ENCODE data around the gene FBXW2. TPM values are rescaled to one million over a fixed set of nuclear protein-coding genes. Genes with fewer than 3 reads are reported as not detected.

Gene FBXW2
- polyA plus RNA-seq, 1 donor, result 45.5 TPM

DNA sequence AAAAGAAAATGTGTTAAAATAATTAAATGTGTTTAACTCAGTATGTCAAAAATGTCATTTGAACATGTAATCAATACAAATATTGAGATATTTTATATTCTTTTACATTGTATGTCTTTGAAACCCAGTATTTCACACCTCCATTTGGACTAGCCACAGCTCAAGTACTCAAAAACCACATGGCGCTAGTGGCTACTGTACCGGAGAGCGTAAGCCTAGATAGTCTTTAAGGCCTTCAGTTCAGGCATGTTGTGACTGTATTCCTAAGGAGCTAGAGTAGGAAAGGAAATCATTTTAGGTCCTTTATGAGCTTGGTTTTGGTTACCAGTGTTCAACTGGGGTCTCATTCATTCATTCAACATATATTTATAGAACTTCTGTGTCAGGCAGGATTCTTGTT is 12.8 kb downstream of the FBXW2 start:
- Histone ChIP-seq H3K27ac (ENCODE audit: low read length) (no peak overlapping the region), H3K4me3 (ENCODE audit: low read length) (no peak overlapping the region), H3K36me3 (ENCODE audit: control insufficient read depth, insufficient read depth, low read length) (peaks cover 44% of the 10 kb centered on the region), H3K27me3 (ENCODE audit: control insufficient read depth, insufficient read depth, low read length) (no peaks in the 10 kb centered on the region), H3K9me3 (ENCODE audit: control insufficient read depth, low read depth, low read length) (no peaks in the 10 kb centered on the region), H3K4me1 (ENCODE audit: control insufficient read depth, insufficient read depth, low read length) (no peaks in the 10 kb centered on the region)
- no peak for DNase-seq
- WGBS (ENCODE audit: insufficient coverage, low lambda C conversion rate), result no CpG with 5 or more reads among the region's 3 CpGs

GRCh38 chr9:120779227-120779626 is 14.0 kb downstream of the FBXW2 start:
- Histone ChIP-seq H3K9me3 (ENCODE audit: control insufficient read depth, low read depth, low read length) (no peaks in the 10 kb centered on the region), H3K4me1 (ENCODE audit: control insufficient read depth, insufficient read depth, low read length) (no peaks in the 10 kb centered on the region), H3K4me3 (ENCODE audit: low read length) (no peak overlapping the region), H3K27ac (ENCODE audit: low read length) (no peak overlapping the region), H3K36me3 (ENCODE audit: control insufficient read depth, insufficient read depth, low read length) (peaks cover 51% of the 10 kb centered on the region), H3K27me3 (ENCODE audit: control insufficient read depth, insufficient read depth, low read length) (no peaks in the 10 kb centered on the region)
- DNase-seq, result no peak

DNA sequence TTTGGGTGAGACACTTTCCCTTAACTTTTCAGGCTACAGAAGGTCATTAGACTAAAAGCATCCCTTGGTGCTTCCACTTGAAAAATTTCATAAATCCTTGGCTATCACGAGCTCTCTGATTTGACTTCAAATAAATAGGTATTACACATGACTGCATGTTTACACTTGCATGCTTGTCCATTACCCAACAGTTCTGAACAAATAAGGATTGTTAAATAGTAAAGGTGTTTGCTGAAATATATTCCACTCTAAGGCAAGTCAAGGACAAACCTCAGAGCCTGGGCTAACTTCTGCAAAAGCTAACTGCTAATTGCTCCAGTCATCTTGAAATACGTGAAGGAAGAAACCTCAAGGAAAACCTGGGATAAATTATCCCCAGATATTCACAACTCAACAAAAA is 14.5 kb downstream of the FBXW2 start:
- H3K9me3 ChIP-seq (ENCODE audit: control insufficient read depth, low read depth, low read length), result no peaks in the 10 kb centered on the region
- no peak for DNase-seq
- H3K36me3 ChIP-seq (ENCODE audit: control insufficient read depth, insufficient read depth, low read length), result peaks cover 51% of the 10 kb centered on the region
- no peak overlapping the region for H3K4me3 ChIP-seq (ENCODE audit: low read length)
- 100% methylated on average over 2 of the region's 2 CpGs for WGBS (ENCODE audit: insufficient coverage, low lambda C conversion rate)
- no peaks in the 10 kb centered on the region for H3K27me3 ChIP-seq (ENCODE audit: control insufficient read depth, insufficient read depth, low read length)
- H3K4me1 ChIP-seq (ENCODE audit: control insufficient read depth, insufficient read depth, low read length), result peaks cover under 1% of the 10 kb centered on the region
- H3K27ac ChIP-seq (ENCODE audit: low read length), result no peak overlapping the region

GRCh38 chr9:120777229-120777628 is 16.0 kb downstream of the FBXW2 start:
- no CpG with 5 or more reads among the region's 5 CpGs for whole genome bisulfite sequencing (ENCODE audit: insufficient coverage, low lambda C conversion rate)

GRCh38 chr9:120776788-120777187 is 16.4 kb downstream of the FBXW2 start:
- H3K4me3 ChIP-seq (ENCODE audit: low read length), result no peak overlapping the region
- DNase-seq, result no peak
- H3K4me1 ChIP-seq (ENCODE audit: control insufficient read depth, insufficient read depth, low read length), result peaks cover 10% of the 10 kb centered on the region
- H3K36me3 ChIP-seq (ENCODE audit: control insufficient read depth, insufficient read depth, low read length), result peaks cover 51% of the 10 kb centered on the region
- no peaks in the 10 kb centered on the region for H3K27me3 ChIP-seq (ENCODE audit: control insufficient read depth, insufficient read depth, low read length)
- no peak overlapping the region for H3K27ac ChIP-seq (ENCODE audit: low read length)
- no peaks in the 10 kb centered on the region for H3K9me3 ChIP-seq (ENCODE audit: control insufficient read depth, low read depth, low read length)
- WGBS (ENCODE audit: insufficient coverage, low lambda C conversion rate), result 100% methylated on average over 1 of the region's 1 CpG

More at GRCh38 chr9:120777229-120777628, 16.0 kb downstream of the FBXW2 start:
- Histone ChIP-seq H3K36me3 (ENCODE audit: control insufficient read depth, insufficient read depth, low read length) (peaks cover 51% of the 10 kb centered on the region), H3K4me3 (ENCODE audit: low read length) (no peak overlapping the region), H3K4me1 (ENCODE audit: control insufficient read depth, insufficient read depth, low read length) (peaks cover 10% of the 10 kb centered on the region), H3K9me3 (ENCODE audit: control insufficient read depth, low read depth, low read length) (no peaks in the 10 kb centered on the region), H3K27ac (ENCODE audit: low read length) (no peak overlapping the region), H3K27me3 (ENCODE audit: control insufficient read depth, insufficient read depth, low read length) (no peaks in the 10 kb centered on the region)
- DNase-seq, result no peak

DNA sequence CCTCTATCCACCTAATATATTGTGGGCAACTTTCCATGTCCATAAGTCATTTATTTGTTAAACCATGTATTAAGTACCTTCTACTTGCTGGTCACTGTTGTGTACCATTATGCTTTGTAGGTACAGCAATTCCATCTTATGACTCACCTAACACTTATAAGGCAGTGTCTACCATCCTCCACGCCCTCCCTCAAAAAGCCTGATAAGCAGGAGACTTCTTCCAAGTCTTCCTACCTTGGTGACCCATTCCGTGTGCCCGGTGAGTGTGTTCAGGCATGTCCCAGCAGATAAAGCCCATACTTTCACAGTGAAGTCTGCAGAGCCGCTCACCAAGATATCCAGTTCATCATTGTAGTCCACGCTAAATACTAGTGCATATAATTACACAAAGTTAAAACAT is 17.4 kb downstream of the FBXW2 start:
- WGBS (ENCODE audit: insufficient coverage, low lambda C conversion rate), result 93% methylated on average over 2 of the region's 5 CpGs
- Histone ChIP-seq H3K4me3 (ENCODE audit: low read length) (no peak overlapping the region), H3K36me3 (ENCODE audit: control insufficient read depth, insufficient read depth, low read length) (peaks cover 60% of the 10 kb centered on the region), H3K4me1 (ENCODE audit: control insufficient read depth, insufficient read depth, low read length) (peaks cover 10% of the 10 kb centered on the region), H3K27me3 (ENCODE audit: control insufficient read depth, insufficient read depth, low read length) (no peaks in the 10 kb centered on the region), H3K9me3 (ENCODE audit: control insufficient read depth, low read depth, low read length) (no peaks in the 10 kb centered on the region), H3K27ac (ENCODE audit: low read length) (no peak overlapping the region)
- DNase-seq, result no peak

DNA sequence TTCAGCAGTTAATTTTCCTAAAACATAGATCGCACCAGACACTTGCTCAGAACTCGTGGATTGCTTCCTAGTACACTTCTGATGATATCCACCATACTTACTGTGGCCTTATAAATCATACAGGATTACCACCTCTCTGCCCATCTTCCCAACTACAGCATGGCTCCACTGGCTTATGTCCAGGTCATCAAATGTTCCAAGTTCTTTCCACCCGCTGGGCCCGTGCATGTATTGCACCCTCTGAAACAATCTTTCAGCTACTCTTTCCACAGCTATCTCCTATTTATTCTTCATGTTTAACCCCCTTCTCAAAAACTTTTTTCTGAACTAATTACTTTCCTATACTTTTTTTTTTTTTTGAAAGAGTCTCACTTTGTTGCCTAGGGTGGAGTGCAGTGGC is 18.5 kb downstream of the FBXW2 start:
- Histone ChIP-seq H3K4me1 (ENCODE audit: control insufficient read depth, insufficient read depth, low read length) (peaks cover 13% of the 10 kb centered on the region), H3K27me3 (ENCODE audit: control insufficient read depth, insufficient read depth, low read length) (no peaks in the 10 kb centered on the region), H3K27ac (ENCODE audit: low read length) (no peak overlapping the region), H3K9me3 (ENCODE audit: control insufficient read depth, low read depth, low read length) (no peaks in the 10 kb centered on the region), H3K4me3 (ENCODE audit: low read length) (no peak overlapping the region), H3K36me3 (ENCODE audit: control insufficient read depth, insufficient read depth, low read length) (peaks cover 67% of the 10 kb centered on the region)
- no peak for DNase-seq
- WGBS (ENCODE audit: insufficient coverage, low lambda C conversion rate), result 93% methylated on average over 2 of the region's 4 CpGs

DNA sequence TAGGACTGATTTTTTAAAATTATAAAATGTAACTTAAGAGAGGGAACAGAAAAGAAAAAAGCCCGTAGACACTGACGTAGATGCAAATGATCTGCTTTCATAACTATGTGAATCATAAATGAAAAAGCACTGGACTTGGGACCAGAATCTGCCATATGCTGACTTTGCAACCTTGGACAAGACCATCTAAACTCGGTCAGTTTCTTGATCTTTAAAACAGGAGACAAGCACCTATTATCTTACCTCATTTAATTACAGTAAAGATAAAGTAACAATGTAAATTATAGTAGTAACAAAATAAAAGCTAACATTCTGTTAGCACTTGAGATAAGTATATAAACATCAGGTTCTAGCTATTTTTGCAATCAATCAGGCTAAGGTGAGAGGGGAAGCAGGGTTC is 20.0 kb downstream of the FBXW2 start:
- Histone ChIP-seq H3K27me3 (ENCODE audit: control insufficient read depth, insufficient read depth, low read length) (no peaks in the 10 kb centered on the region), H3K4me1 (ENCODE audit: control insufficient read depth, insufficient read depth, low read length) (peaks cover 26% of the 10 kb centered on the region), H3K9me3 (ENCODE audit: control insufficient read depth, low read depth, low read length) (no peaks in the 10 kb centered on the region), H3K27ac (ENCODE audit: low read length) (peak overlapping the region; percentile 66), H3K36me3 (ENCODE audit: control insufficient read depth, insufficient read depth, low read length) (peaks cover 63% of the 10 kb centered on the region), H3K4me3 (ENCODE audit: low read length) (no peak overlapping the region)
- WGBS (ENCODE audit: insufficient coverage, low lambda C conversion rate), result 25% methylated on average over 2 of the region's 3 CpGs
- peak; percentile 74 to 86 for DNase-seq

DNA sequence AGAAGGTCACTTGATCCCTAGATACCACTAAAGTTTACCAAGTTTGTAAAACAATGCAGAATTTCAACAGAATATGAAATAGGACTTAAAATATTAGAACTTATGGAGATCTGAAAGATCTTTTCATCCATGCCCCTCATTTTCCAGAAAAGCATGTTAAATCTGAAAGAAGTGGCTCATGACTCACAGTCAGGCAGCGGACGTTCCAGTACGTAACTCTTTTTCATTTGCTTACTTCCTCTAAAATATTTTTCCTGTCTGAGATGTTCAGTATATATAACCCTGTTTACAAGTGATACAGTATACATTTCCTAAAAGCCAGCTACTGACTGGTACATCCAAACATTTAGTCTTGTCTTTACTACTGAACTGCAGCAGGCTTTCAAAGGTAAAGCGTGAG is 22.3 kb downstream of the FBXW2 start:
- WGBS (ENCODE audit: insufficient coverage, low lambda C conversion rate), result 92% methylated on average over 2 of the region's 4 CpGs
- H3K9me3 ChIP-seq (ENCODE audit: control insufficient read depth, low read depth, low read length), result no peaks in the 10 kb centered on the region
- no peaks in the 10 kb centered on the region for H3K27me3 ChIP-seq (ENCODE audit: control insufficient read depth, insufficient read depth, low read length)
- H3K4me3 ChIP-seq (ENCODE audit: low read length), result no peak overlapping the region
- H3K36me3 ChIP-seq (ENCODE audit: control insufficient read depth, insufficient read depth, low read length), result peaks cover 50% of the 10 kb centered on the region
- H3K27ac ChIP-seq (ENCODE audit: low read length), result no peak overlapping the region
- DNase-seq, result no peak
- peaks cover 44% of the 10 kb centered on the region for H3K4me1 ChIP-seq (ENCODE audit: control insufficient read depth, insufficient read depth, low read length)

DNA sequence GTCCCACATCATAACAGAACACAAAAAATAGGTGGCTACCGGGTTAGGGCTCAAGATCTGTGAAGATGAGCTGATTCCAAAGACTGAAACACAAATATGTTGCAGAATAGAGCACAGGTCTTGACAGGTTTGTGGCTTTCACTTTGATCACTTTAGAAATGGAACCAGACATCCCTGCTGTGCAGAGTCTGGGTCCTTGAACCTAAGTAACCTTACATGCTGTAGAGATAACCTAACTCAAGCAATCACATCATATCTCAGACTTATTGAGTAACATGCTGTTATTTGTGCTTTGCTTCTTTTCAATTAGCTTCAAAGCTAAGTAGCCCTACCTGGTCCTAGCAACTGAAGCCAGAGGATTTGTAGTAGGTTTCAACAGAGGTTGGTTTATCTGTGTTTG is 24.3 kb downstream of the FBXW2 start:
- no peak overlapping the region for H3K4me3 ChIP-seq (ENCODE audit: low read length)
- no peaks in the 10 kb centered on the region for H3K27me3 ChIP-seq (ENCODE audit: control insufficient read depth, insufficient read depth, low read length)
- no peaks in the 10 kb centered on the region for H3K9me3 ChIP-seq (ENCODE audit: control insufficient read depth, low read depth, low read length)
- peaks cover 48% of the 10 kb centered on the region for H3K4me1 ChIP-seq (ENCODE audit: control insufficient read depth, insufficient read depth, low read length)
- DNase-seq, result peak; percentile 67 to 78
- H3K36me3 ChIP-seq (ENCODE audit: control insufficient read depth, insufficient read depth, low read length), result peaks cover 48% of the 10 kb centered on the region
- WGBS (ENCODE audit: insufficient coverage, low lambda C conversion rate), result 67% methylated on average over 1 of the region's 1 CpG
- H3K27ac ChIP-seq (ENCODE audit: low read length), result peak overlapping the region; percentile 78

DNA sequence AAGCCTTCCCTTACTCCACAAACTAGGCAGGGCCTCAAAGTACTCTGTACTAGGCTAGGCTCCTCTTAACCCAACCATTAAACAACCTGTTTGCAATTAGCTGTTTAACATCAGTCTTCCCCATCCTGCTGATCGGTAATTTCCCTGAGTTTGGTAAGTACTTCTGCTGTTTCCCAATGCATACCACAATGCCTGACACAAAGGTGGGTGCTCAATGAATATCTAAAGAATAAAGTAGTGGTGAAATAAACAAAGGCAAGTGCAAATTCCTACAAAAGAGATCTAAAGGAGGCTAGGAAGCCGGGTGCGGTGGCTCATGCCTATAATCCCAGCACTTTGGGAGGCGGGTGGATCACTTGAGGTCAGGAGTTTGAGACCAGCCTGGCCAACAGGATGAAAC is 25.0 kb downstream of the FBXW2 start:
- Histone ChIP-seq H3K27ac (ENCODE audit: low read length) (peak overlapping the region; percentile 78), H3K9me3 (ENCODE audit: control insufficient read depth, low read depth, low read length) (no peaks in the 10 kb centered on the region), H3K4me3 (ENCODE audit: low read length) (no peak overlapping the region), H3K36me3 (ENCODE audit: control insufficient read depth, insufficient read depth, low read length) (peaks cover 50% of the 10 kb centered on the region), H3K4me1 (ENCODE audit: control insufficient read depth, insufficient read depth, low read length) (peaks cover 43% of the 10 kb centered on the region), H3K27me3 (ENCODE audit: control insufficient read depth, insufficient read depth, low read length) (no peaks in the 10 kb centered on the region)
- WGBS (ENCODE audit: insufficient coverage, low lambda C conversion rate), result no CpG with 5 or more reads among the region's 4 CpGs
- DNase-seq, result no peak

Measured in large intestine (tissue), 3 donors.